C4-2B (cell line): ENCODE results near the gene ERAL1.

Source experiments
- CTCF ChIP-seq: fragments of 450-650 bp; conservative IDR thresholded peaks from 2 replicates; pipeline ENCODE4 v1.5.1; 2017; ENCODE audit warnings: mild to moderate bottlenecking
- ZFX ChIP-seq: fragments of 450-650 bp; IDR thresholded peaks from 2 replicates; pipeline ENCODE4 v1.6.1; 2017

DNA sequence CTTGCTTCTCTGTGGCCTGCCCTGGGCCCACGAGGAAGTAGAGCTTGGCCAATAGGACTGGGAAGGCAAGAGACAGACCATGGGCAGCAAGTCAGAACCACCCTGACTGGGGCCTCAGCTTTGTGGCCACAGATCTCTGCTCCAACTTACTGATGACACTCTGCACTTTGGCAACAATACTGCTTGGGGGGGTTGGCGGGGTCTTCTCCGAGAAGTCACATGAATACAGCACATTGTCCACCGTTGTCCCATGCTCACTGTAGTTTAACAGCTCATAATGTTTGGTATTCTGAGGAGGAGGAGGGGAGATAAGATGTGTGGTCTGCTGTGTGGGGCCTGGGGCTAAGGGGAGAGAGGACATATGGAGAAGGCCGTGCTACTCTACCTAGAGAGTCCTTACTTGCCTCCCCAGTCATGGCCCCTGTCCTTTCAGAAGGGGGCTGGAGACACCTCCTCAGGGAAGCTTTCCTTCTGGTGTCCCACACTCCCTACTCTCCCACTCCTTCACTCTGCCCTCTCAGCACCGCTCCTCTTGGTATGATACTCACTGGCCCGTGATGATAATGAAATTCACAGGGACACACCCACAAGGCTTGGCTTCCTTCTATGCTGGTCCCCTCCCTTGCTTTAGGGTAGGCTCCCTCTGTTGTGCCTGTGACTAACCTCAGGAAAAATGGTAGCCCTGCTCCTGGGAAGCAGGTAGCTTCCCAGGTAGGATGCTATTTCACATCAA, 52.1 kb downstream of the ERAL1 start:
- no peak for TF ChIP-seq CTCF
- no peak for TF ChIP-seq ZFX
